RPMI7951 (cell line): ENCODE results near the gene KIF13A. TPM values are rescaled to one million over a fixed set of nuclear protein-coding genes. Genes with fewer than 3 reads are reported as not detected.
"Not testable (repeated sequence)": the region's sequence is repeated elsewhere in the genome, so short reads cannot be mapped to it uniquely, and the experiment has no call there.

ENCODE experiments used
- DNase-seq: peaks from one replicate; pipeline ENCODE4 v3.0.0-alpha.2; 2012; ENCODE audit warnings: low read depth
- total RNA-seq: library from RNA; depleted of rRNA; stranded (reverse); fragments of >200 nt; shearing (Covaris generic); gene quantifications from 2 replicates; pipeline ENCODE4 v1.2.3, GENCODE V29; 2014

Gene KIF13A
- total RNA-seq, 1 experiment from 2014 or later = 25.5 TPM

DNA sequence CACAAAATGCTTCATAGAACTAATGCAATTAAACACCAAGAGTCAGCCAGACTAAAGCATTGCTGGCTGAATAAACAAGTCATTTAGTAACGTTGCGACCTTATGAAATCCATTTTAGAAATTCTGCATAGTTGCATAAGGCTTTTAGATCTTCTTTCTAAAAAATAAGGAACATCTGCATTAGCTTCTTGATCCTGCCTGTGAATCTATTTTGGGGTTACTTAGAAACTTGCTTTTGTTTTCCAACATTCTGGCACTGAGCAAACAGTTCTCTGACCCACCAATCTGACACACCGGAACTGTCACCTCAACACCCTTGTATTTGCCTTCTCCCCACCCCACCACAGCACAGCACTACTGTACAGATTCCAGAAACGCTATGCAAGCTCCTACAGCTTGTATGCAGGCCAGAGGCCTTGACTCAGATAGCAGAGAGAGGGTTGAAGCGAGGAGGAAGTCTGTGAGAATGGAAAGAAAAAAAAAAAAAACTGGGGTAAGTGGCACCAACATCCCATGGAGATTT lies 55.0 kb downstream of the KIF13A start:
- DNase-seq = peak; percentile 58

DNA sequence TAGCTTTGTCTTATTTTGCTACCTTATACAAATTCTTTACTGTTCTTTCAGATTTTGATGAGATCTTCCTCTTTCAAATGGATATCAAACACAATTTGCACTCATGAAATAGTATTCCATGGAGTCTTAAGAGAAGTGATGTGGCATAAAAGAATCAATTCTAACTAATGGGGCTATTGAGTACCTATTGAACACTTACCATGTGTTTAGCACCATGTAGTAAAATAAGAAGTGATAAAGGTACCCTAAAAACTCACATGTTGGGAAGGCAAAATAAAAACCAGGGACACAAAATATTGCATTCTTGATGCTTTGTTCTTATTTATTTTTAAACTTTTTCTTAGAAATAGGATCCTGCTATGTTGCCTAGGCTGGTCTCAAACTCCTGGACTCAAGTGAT lies 56.2 kb downstream of the KIF13A start:
- DNase-seq = no peak

DNA sequence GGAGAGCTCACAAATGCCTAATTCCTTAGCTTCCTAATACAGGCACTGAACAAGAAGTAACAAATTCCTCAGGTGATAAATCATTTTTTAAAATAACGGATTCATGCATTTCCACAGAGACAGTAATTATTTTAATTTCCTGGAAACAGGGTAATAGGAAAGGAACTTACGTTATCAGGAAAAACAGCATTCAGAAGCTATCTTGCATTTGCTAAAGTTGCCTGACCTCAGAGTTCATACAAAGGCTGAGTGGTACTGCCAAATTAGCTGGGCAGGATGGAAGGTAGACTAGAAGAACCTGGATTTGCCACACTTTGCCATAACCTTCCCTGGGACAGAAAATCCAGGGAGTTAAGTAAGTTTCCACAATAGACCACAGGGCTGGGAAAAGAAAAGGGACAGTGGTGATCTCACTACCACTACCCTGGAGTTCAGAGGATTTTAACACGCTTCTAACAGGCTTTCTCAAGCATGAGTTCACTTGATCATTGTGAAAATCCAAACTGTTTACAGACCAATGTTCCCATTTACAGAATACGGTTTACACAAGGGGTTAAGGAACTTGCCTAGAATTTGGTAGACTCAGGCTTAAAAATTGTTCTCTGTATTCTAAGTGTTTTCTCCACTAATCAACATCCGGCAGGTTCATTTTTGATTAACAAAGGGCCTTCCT lies 57.0 kb downstream of the KIF13A start:
- DNase-seq = no peak

DNA sequence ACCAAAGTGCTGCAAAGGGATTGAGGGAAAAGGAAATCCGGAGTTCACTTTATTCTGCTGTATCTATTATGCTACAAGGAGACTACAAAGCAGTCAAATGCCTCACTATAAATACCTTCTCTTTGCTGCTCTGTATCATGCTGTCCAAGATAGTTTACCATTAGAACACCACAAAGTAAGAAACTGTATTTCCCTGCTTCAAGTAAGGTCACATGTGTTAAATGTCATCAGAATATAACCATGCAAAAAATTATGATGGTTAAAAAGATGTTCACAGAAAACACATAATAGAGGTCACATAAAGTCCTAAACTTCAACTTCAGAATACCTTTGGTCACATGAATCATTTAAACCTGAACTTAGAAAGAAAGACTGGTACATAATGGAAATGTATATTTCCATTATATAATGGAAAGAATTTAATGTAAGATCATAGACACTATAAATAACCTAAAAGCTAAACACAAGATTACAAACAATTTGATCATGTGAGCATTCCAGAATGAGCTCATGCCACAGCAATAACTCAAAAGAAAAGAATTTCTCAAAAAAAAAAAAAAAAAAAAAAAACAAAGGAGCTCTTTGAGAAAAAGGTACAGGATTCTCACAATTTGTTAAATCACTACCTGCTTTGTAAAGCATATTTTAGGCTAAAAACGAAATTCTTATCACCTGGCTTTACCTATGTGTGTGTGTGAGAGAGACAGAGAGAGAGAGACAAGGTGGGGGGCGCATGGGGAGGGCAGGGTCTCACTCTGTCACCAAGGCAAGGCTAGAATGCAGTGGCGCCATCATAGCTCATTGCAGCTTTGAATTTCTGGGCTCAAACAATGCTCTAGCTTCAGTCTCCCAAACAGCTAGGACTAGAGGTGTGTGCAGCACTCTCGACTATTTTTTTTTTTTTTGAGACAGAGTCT lies 58.7 kb downstream of the KIF13A start:
- no peak for DNase-seq

DNA sequence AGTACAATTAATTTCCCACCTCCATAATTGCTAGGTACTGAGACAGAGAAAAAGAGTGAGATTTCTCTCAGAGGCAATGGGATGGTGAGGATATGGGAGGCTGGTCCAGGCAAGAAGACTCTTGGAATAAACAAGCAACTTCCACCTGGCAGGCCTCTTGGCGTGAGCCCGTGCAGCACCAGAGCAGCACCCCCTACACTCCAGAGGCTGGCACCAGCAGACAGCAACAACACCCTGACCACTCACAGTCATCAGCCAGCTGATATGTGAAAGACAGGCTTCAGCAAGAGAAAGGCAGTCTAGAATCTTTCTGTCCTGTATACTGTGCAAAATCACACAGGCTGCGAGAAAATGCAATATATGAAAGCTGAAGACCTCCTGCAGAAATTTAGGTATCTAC lies 59.7 kb downstream of the KIF13A start:
- no peak for DNase-seq

DNA sequence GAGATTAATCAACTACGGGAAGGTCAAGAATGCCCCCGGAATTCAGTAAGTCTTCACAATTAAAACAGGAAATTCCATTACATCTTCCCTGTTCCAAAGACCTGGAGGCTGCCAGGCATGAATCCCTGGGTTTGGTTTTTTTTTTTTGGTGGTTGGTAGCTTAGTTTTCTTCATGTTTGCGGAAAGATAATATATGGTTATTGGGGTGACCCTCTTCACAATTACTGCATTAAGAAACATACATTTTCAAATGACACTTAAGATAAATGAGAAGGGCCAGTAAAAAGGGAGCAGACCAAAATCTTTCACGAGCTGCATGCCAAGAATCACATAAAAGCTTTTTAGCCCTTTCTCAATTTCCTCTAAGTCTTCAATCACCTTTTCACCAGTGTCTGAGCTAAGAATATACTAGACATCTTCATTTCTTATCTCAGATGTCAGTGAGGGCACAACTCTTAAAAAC lies 64.0 kb downstream of the KIF13A start:
- no peak for DNase-seq

DNA sequence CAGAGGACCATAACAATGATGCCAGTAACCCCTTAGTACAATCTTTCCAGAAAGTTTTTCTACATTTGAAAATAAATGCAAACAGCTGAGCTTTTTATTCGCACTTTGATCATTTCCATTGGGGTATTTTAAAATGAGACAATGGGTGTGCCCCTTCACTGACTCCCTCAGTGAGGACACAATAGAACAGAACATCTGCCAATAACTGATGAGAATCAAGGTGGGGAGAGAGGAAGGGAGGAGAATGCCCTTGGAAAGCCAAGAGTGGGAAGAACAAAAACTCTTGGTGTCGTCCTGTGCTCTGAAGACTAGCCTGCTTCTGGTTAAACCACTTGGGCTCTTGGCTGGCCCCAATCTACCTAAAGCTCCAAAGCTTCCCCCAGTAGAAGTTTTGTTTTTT lies 66.0 kb downstream of the KIF13A start:
- DNase-seq = no peak

DNA sequence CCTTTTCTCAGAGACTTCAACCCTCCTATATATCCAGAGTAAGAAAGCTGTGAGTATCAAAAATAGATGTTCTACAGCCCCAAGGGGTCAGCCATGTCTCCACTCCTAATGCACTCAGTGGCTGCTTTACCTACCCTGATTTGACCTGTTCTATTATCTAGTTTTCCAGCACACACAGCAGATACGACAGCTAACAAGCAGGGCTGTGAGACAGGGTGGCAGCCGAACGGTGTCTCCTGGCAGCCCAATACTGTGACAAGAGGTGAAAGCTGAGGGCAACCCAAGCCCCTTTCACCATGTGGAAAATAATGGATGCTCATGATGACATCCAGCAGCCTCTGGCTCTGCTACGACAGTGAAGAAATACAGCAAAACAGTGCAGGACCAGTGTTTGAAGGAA lies 67.9 kb downstream of the KIF13A start:
- DNase-seq = no peak

DNA sequence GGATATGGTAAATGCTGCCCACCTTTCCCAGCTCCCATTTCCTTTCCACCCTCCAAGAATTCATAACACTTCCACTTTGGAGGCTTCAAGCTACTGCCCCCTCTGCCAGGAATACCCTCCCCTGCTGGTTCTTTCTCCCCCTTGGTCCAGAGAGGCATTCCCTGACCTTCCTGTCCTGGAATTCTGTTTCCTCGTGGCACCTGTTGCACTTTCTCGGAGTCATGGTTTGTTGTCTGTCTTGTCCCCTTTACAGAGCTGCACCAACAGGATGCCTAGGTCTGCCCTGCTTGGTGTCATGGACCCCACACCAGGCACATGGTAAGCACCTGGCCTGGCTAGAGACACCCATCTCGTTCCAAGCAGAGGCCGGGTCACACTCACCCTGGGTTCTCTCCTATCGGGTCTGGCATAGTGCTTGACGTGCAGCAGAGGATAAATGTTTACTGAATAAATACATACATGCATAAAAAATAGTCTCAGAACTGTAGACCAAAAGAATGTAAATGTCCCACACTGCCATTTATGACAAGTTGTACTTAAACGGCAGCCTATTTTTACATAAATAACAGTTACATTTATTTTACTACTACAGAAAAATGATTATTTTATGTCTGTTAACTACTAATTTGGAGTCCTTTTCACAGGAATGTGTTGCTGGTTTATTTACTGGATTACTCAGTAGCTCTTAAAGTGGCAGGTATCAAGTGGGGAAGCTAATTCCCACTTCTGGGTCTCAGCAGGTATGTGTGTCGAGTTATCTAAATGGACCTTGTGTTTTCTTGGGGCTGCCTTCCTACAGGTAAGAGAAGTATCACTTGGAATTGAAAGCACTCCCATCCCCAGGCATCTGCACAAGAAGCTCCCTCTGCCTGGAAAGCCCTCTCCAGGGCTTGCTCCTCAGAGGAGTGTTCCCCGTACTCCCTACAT lies 69.3 kb downstream of the KIF13A start:
- DNase-seq = no peak

DNA sequence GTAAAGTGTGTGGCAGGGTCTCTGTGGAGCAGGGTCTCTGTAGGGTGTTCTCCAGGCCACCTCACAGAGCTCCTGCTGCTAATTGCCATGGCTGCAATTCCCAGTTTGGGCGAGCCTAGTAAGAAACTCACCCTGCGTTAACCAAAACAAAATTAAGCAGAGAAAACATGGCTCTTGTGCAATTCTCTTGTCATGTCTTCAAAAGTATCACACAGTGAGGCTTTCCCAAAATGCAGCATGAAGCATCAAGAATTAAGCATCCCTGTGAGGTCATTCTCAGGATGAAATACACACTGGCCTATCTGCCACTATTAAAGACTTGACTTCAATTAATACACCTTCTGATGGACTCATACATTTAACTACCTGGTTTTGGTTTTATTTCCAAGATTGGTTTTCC lies 72.8 kb downstream of the KIF13A start:
- no peak for DNase-seq

DNA sequence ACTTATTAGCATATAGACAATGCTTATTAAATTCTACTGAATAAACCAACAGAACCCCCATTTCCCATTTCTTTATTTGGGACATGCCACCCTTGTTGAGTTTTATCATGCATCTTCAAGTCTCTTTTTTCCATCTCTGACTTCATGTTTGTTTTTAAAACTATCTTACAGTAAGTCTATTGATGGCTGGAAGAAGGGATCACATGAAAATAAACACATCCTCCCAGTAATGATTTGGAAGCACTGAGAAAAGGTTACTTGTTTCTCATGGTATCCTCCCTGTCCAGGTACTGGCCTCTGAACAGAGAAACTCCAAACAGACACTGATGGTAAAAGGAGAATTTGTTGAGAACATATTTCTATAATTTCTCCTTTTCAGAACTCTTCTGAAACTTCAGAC lies 74.9 kb downstream of the KIF13A start:
- no peak for DNase-seq

DNA sequence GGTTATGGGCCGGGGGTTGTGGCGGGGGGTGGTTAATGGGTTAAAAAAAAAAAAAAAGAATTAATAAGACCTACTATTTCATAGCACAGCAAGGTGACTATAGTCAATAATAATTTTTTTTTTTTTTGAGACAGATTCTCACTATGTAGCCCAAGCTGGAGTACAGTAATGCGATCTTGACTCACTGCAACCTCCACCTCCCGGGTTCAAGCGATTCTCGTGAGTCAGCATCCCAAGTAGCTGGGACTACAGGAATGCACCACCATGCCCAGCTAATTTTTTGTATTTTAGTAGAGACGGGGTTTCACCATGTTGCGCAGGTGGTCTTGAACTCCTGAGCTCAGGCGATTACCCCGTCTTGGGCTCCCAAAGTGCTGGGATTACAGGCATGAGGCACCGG lies 75.8 kb downstream of the KIF13A start:
- DNase-seq = not testable (repeated sequence)

DNA sequence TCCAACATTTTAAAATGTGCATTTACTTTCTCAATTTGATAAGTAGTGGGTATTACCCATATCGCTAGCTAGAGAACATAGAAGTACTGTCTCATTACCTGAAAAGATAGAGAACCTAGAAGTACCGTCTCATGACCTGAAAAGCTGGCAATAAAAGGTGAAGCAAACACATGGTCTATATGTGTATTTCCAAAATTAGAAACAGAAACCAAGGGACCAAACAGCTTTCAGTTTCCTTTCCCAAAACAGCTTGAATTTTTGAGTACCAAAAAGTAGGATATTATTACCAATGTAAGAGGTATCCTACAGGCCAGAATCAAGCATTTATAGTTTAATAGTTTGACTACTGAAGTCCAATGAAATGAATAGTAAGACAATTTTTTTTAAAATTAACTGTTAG lies 77.2 kb downstream of the KIF13A start:
- DNase-seq = no peak

DNA sequence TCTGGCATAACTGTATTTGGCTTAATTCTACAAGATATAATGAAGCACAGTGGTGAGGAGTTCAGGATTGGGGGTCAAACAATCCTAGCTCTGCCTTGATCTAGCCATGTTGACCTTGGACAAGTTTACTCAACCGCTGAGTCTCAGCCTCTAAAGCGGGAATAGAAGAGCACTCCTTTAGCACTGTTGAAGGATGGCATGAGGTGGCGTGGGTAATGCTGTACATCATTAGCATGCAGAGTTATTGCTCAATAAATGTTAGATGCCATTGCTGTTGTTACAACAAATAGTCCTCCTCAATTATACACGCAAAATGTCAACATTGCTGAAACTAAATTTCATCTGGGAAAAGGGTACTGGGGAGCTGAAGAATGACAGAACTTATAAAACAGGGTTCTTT lies 78.6 kb downstream of the KIF13A start:
- no peak for DNase-seq

DNA sequence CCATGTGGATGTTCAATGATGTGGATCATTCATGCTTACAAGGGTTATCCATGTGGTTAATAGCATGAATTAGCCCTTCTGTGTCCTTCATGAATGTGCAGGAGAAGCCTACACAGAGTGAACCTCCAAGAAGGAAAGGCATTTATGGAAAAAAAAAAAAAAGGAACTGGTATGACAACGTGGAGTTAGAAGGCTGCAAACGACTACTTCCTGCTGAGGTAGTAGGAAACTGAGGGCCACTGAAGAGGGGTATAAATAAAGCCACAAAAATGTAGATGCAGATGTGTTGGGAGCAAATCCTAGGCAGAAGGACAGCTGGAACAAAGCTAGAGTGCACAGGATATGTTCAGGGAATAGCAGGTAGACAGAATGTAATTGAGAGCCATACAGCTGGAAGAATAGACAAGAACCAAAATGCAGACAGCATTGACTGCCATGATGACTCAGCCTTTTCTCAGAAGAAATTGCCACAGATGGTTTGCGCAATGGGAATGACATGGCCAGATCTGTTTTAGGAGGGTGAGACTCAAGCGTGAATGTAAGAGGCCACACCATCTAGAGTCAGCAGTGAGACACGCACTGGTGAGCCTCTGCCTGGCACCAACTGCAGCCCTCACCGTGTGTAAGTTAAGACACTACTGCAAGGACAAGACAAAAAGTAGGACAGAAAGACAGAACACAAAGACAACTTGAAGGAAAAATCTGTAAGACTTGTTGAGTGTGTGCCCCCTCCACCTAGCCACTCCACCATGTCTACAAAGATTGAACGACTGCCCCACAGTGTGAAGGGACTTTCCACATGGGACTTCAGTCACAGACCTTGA lies 79.8 kb downstream of the KIF13A start:
- peak; percentile 98 for DNase-seq

DNA sequence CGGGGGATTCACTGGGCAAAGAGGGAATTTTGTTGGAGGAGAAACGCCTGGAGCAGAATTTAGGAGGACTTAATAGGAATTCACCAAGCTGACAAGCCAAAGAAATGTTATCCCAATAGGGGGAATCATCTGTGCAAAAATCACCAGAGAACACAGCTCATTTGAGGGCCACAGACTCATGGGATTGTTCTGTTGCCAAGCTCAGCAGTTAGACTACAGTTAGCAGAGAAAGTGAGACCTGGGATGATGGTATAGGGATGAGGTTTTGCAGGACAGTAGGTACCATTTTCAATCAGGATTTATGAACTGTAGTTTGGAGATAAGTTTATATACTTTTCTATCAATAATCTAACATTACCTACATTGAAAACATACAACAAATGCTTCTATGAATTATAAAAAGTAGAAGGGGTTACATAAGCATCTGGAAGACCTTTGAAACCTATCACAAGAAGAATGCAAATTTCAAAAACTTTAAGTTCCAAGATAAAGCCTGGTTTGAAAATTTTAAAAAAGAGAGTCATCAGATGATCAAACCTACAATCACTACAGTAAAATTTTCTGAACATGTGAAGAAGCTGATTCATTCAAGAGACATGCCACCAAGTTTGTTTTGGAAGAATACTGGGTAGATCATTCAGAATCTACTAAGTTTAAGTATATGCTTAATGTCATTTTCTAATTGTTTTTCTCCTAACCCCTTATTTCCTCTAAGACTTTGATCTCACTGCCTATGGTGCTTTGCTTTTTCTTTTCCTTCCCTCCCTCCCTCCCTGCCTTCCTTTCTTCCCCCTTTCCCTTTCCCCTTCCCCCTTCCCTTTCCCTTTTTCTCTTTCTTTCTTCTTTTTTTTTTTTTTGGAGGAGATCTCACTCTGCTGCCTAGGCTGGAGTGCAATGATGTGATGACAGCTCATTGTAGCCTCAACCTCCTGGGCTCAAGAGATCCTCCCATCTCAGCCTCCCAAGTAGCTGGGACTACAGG lies 81.5 kb downstream of the KIF13A start:
- peak; percentile 52 for DNase-seq

DNA sequence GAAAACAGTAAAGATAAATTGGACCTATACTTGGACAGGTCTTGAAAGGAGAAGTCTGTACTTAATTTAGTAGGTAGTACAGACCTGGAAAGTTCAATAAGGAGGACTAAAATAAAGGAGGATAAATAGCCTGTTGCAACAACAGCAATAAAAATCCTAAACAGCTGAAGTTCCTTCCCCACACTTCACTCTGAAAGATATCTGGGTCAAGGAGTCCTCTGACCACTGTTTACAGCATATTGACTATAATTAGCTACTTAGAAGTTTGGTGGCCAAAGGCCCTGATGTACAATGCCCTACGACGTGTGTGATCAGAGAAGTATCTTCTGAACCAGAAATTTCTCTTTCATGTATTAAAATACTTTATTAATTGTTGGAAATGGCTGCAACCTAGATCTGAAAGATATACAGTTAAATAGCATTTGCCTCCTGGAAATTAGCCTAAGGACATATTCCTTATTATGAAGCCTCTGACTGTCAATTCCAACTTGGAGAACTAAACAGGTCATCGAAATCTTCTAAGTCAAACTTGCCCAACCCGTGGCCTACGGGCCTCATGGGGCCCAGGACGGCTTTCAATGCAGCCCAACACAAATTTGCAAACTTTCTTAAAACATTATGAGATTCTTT lies 82.8 kb downstream of the KIF13A start:
- DNase-seq = no peak

DNA sequence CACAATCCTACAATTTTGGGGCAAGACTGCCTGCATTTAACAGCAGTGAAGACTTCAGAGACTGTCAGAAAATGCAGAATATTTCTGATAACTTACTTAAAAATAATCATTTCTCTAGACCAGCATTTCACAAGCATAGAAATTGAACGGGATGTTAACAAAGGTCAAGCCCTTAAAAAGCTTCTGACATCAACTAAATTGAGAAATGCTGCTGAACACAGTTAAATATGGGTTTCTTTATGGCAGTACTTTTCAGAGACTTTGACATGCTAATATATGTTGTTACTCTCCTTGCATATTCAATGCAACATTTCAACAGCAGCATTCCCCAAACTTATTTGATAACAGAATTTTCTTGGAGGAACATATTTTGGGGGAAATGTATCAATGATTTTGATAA lies 84.5 kb downstream of the KIF13A start:
- DNase-seq = no peak

DNA sequence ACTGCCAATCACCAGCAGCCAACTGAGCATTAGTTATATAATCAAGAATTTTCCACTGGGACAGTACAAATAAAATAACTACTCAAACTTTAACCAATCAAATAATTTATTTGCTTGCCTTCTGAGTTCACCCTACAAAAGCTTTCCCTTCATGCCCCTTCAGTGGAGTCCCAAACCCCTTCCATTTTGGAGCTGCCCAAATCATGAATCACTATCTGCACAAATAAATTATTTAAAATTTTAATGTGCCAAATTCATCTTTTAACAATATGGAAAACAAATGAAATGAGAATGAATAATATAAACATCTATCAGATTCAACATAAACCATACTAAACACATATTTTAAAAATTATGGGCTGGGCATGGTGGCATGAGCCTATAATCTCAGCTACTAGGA lies 85.9 kb downstream of the KIF13A start:
- no peak for DNase-seq
